ENCODE results near the gene PHKB.
"Not testable (repeated sequence)": the region's sequence is repeated elsewhere in the genome, so short reads cannot be mapped to it uniquely, and the experiment has no call there.

PHKB gene

GRCh38 chr16:47470211-47470610 is 9.1 kb downstream of the PHKB start:
- no peak for DNase-seq

- no peak for DNase-seq
Observed at GRCh38 chr16:47470810-47471209, 9.7 kb downstream of the PHKB start.

GRCh38 chr16:47473004-47473403 is 11.9 kb downstream of the PHKB start:
- not testable (repeated sequence) for DNase-seq

DNA sequence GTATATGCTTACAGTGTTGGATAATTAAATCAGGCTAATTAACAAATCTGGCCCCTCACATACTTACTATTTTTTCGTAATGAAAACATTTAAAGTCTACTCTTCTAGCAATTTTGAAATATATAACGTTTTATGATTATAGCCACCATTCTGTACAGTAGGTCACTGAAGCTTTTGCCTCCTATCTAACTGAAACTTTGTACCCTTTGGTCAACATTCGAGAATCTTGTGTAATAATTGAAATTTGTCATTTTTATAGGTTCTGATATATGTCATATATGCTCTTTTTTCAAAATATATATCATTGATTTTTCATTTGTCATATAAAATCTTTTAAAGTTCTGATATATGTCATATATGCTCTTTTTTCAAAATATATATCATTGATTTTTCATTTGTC is 12.7 kb downstream of the PHKB start:
- DNase-seq, result no peak

DNA sequence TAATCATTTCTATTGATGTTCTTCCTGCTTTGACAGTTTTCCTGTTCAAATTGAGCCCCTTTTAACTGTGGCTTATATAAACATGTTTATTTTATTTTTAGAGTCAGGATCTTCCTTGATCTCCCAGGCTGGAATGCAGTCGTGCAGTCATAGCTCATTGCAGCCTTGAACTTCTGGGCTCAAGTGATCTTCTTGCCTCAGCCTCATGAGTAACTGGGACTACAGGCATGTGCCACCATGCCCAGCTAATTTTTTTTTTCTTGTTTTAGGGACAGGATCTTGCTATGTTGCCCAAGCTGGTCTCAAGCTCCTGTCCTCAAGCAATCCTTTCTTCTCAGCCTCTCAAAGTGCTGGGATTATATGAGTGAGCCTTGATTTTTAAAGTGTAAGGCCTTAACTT is 14.7 kb downstream of the PHKB start:
- DNase-seq, result no peak

- DNase-seq, result no peak
Observed at GRCh38 chr16:47476654-47477345, 15.7 kb downstream of the PHKB start.

DNA sequence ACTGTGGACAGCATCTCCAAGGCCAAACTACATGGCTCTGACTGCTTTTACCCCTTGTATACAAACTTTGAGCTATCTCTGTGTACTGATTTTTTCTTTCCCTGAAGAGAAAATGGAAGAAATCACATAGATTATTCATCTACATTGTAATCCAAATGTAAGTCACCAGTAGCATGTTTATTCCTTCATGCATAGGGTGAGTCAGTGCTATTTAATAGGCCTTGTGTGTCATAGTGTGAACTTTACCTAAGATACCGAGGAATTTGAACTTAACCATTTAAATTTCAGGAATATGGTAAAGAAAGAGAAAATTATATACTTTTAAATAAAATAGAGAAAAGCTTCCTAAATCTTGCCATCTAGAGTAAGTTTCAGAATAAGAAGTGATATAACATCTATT is 16.5 kb downstream of the PHKB start:
- DNase-seq, result no peak

- DNase-seq, result no peak
Observed at GRCh38 chr16:47480410-47480809, 19.3 kb downstream of the PHKB start.

GRCh38 chr16:47481698-47482374 is 20.7 kb downstream of the PHKB start:
- no peak for DNase-seq

DNA sequence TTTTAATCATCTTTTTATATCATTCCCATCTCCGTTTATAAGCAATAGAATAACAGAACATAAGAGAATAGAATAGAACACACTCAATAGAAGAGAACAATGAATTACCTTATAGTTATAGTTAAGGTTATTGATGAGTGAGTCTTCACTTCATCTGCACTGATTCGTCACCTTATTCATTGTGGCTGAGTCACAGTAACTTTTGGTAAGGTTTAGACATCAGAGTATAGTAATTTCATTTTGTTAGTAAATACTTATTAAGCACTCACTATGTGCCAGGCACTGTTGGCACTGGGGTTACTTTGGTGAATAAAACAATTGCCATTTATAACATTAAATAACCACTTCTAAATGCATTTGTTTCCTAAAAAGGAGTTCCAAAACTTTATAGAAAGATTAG is 22.5 kb downstream of the PHKB start:
- no peak for DNase-seq

- no peak for DNase-seq
Observed at GRCh38 chr16:47486856-47487255, 25.7 kb downstream of the PHKB start.

GRCh38 chr16:47488051-47488450 is 26.9 kb downstream of the PHKB start:
- no peak for DNase-seq

DNA sequence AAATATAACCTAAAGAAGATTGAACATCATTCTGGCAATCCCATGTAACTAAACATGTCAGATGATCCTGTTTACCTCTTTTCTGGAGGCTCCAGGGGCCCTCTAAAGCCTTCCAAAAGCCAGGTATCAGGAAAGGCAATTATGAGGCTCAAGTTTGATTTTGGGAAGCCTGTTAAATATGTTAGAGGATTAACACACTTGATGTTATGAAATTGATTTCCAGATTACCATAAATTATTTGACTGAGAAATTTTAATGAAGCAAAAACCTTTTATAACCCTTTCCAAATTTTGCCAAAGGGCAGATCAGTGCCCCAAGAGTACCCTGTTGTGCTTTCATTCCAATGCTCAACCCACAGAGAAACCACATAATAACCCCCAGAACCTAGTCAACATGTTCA is 29.3 kb downstream of the PHKB start:
- DNase-seq, result no peak

DNA sequence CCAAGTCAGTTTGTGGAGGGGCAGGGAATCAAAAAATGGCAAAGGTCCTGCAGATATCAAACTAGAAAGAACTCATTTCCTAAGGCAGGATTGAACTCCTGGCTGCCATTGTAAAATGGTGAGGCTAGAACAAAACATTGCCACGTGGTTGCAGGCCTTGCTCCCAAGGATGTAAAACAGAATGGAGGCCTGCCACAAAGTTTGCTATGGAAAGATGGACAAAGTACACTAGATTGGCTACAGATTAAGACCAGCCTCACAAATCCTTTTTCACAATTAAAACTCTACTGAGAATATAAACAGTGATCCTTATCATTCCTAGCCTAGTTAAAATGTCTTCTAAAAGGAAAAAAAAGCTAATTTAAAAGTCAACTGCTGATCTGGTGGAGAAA is 30.9 kb downstream of the PHKB start:
- no peak for DNase-seq

DNA sequence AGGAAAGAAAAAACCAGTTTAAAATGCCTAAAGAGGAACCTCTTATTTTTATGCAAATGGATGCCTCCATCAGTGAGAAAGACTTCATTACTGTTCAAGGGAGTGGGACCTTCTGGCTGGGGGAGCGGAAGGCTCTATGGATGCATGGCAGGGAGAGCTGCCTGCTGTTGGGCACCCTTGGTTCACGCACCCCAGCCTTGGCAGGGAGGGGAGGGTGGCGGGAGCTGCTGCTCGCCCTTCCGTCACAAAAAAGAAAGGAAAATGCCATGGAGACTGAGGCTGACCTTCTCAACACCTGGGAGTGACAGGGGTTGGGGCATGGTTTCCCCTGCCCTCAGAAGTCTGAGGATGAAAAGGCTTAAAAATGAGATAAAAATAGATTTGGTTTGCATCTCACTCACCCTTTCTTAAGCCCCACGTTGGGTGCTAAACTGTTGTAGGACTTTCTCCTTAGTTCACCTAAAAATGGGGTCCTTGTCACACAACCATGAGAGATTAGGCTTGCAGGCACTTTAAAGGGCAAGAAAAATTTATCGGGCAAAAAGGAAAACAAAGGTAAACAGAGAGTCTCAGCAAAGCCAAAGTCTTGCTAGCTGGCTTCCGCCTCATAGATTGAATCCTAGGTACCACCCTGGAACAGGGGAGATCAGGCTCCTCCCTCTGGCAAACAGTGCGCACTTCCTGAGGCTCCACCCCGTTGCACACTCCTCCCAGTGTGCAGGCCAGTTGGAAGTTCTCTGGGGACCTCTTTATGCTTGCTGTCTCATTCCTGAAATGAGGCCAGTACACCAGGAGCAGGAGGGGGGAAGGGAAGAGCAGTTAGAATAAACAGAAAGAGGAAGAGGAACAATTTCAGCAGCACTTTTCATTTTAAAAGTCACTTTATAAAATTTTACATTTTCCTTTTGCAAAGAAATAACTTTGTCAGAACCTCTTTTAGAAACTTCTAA is 31.6 kb downstream of the PHKB start:
- no peak for DNase-seq

DNA sequence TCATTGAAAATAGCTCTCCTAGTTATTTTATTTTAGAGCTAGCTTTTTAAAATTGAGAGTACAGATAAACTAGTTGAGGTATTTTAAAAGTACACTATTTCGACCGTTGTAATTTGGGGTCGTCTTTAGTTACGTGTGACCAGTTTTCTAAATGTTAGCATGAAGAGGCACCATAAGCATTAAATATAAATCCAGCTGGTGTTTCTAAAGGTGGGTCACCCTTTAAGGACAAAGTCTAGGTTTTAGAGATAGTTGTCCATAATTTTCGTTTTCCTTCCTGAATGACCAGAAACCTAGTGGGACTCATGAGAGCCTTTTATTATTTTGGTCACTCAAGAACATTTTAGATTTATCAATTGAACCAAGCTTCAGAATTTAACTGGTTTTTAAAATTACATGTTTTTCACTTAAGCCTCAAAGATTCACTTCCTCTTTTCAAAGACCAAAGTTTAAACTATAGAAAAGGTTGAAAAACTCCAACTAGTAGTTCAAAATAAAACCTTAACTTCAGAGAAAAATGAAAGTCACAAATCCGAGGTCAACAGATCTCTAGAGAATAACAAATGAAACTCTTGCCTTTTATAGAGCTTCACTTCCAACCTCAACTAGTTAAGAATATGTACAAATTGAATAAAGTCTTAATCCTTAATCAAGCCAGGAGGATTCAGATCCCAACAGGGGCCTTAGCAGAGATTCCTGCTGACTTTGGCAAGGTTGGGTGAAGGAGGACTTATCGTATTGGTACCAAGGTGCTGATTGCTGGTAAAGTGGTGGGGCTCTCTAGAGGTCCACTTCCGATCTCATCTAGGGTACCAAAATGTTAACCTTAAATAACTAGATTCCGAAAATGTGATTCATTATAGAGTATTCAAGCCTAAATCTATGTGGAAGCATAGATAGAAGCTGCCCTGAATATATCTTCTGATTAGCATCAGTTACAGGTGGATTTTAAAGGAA is 32.5 kb downstream of the PHKB start:
- no peak for DNase-seq

GRCh38 chr16:47499080-47499699 is 38.1 kb downstream of the PHKB start:
- DNase-seq, result no peak

- no peak for DNase-seq
Observed at GRCh38 chr16:47499700-47500264, 38.7 kb downstream of the PHKB start.

DNA sequence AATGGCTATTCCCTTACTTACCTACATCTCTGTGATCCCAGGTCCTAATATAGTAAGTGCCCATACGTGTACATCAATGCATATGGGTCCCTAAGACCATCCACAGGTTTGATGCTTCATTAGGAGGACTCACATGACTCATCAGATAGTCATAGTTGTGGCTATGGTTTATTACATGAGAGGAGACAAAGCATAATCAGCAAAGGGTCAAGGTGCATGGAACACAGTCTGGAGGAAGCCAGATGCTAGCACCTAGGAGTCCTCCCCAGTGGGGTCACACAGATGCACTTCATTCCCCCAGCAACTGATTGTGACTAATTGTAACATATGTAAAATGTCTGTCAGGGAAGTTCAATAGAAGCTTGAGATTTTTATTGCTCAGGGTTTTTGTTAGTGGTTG is 42.8 kb downstream of the PHKB start:
- no peak for DNase-seq

DNA sequence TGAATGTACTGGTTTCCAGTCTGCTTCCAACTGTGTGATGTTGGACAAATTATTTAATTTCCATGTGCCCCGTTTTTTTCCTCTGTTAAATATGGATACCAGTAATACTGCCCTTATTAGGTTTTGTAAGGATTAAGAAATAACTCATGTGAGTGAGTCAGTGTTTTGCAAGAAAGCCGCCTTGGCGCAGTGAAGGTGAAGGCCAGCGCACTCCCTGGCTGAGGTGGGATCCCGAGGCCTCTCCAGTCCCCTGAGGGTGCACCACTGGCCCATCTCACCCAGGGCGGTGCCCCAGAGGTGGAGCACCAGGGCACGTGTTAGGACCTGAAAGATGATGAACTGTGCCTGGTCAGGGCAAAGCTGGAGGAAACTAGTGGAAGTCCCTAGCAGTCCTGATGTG is 43.5 kb downstream of the PHKB start:
- no peak for DNase-seq

DNA sequence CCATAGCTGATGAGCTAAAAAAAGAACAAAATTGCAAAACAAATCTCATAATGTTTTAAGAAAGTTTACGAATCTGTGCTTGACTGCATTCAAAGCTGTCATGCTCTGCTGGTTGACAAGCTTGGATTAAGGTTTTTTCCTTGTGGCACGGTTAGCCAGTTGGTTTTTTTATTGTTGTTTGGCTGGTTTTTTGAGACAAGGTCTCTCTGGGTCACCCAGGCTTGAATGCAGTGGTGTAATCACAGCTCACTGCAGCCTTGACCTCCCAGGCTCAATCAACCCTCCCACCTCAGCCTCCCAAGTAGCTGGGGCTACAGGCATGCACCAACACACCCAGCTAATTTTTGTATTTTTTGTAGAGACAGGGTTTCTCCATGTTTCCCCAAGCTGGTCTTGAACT is 45.7 kb downstream of the PHKB start:
- no peak for DNase-seq

DNA sequence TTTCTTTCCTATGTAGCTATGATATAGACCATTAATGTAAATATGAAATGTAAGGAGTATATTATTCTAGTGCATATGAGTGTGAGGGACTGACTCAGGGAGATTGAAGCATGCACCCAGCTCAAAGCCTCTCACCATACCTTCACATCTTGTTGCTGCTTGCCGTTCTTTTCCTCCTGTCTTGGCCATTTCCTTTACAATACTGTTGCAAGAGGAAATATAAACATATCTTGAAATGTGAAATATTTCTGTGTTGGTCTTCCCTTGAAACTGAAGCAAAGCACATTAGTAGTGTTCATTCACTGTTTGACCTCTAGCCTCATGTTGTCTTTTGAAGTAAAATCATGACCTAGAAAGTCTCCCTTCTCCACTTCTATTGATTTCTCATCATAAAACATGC is 46.6 kb downstream of the PHKB start:
- DNase-seq, result no peak
